Mucosa of descending colon (tissue), 3 donors: ENCODE results near the gene CMKLR1. TPM values are rescaled to one million over a fixed set of nuclear protein-coding genes. Genes with fewer than 3 reads are reported as not detected.

Source experiments
- ATAC-seq: fragments of 200-7000 bp; cut with Tn5 transposase; one replicate; pipeline ENCODE4 v1.9.1; 2020; ENCODE audit warnings: mild to moderate bottlenecking, moderate library complexity
- DNase-seq, 3 donors: peaks; one replicate each; pipeline ENCODE4 v3.0.0-alpha.2; 2020
- H3K36me3 ChIP-seq: fragments of 200-600 bp; one replicate; pipeline ENCODE4 v1.8.0; 2021; ENCODE audit warnings: low read depth, mild to moderate bottlenecking
- H3K4me1 ChIP-seq: fragments of 200-600 bp; one replicate; pipeline ENCODE4 v1.8.0; 2021; ENCODE audit warnings: low read depth, mild to moderate bottlenecking
- H3K4me3 ChIP-seq: fragments of 200-600 bp; one replicate; pipeline ENCODE4 v1.8.0; 2021; ENCODE audit warnings: mild to moderate bottlenecking
- H3K9me3 ChIP-seq: fragments of 200-600 bp; one replicate; pipeline ENCODE4 v1.8.0; 2021; ENCODE audit warnings: mild to moderate bottlenecking
- CTCF ChIP-seq: fragments of 200-600 bp; IDR thresholded peaks from one replicate; pipeline ENCODE4 v1.8.0; 2022; ENCODE audit warnings: antibody characterized with exemption, mild to moderate bottlenecking
- intact Hi-C, 2 donors: fragments of 100-400 bp; cut with DNase I in 1 of 2; cut with micrococcal nuclease in 1 of 2; formaldehyde crosslinking; loops; one replicate each; pipeline versions ENCODE4 v1.11.0 to v1.11.1; 2022; cut with DNase I, micrococcal nuclease
- total RNA-seq, 3 donors: library from RNA; stranded (reverse); fragmentation: NEBNext Ultra II Directional in 2 of 3; extraction: Animal tissue kit (Norgen Biotek cat#: 25700) in 2 of 3; gene quantifications; one replicate each; pipeline versions ENCODE4 v1.2.1 to v1.2.4, GENCODE V29; 2021 to 2023
- donor health status: DM: no; HTN: no; CAD: no; lungs with moderate emphysema.
- donor health status: DM: no; HTN: no; CAD: no.
- donor health status: DM: no; HTN: yes; CAD: no.

CMKLR1 gene
- total RNA-seq, 3 donors from 2014 or later, result 4.4 to 15.7 (median 10.8) TPM

GRCh38 chr12:108361606-108362005 is 22.5 kb upstream of the CMKLR1 start:
- H3K9me3 ChIP-seq, result no peaks in the 10 kb centered on the region
- H3K4me1 ChIP-seq, result no peaks in the 10 kb centered on the region
- no peak overlapping the region for H3K4me3 ChIP-seq
- H3K36me3 ChIP-seq, result no peaks in the 10 kb centered on the region
- ATAC-seq (no peak), DNase-seq (no peak)
- no peak for TF ChIP-seq CTCF
- intact Hi-C loops, result no loop called here

GRCh38 chr12:108360487-108360886 is 21.4 kb upstream of the CMKLR1 start:
- H3K4me1 ChIP-seq, result no peaks in the 10 kb centered on the region
- TF ChIP-seq CTCF, result no peak
- ATAC-seq (no peak), DNase-seq (no peak)
- intact Hi-C loops, result no loop called here
- no peaks in the 10 kb centered on the region for H3K36me3 ChIP-seq
- no peak overlapping the region for H3K4me3 ChIP-seq
- H3K9me3 ChIP-seq, result no peaks in the 10 kb centered on the region

- H3K4me1 ChIP-seq, result no peaks in the 10 kb centered on the region
- no peaks in the 10 kb centered on the region for H3K36me3 ChIP-seq
- no peak for ATAC-seq
- intact Hi-C loops, result no loop called here
- no peak overlapping the region for H3K4me3 ChIP-seq
- no peak for TF ChIP-seq CTCF
- no peaks in the 10 kb centered on the region for H3K9me3 ChIP-seq
- DNase-seq, result no peak
Measured at GRCh38 chr12:108360057-108360456, 20.9 kb upstream of the CMKLR1 start.

GRCh38 chr12:108358580-108358965 is 19.5 kb upstream of the CMKLR1 start:
- H3K9me3 ChIP-seq, result no peaks in the 10 kb centered on the region
- H3K4me3 ChIP-seq, result no peak overlapping the region
- ATAC-seq (no peak), DNase-seq (no peak)
- H3K4me1 ChIP-seq, result no peaks in the 10 kb centered on the region
- no peaks in the 10 kb centered on the region for H3K36me3 ChIP-seq
- intact Hi-C loops, result no loop called here
- no peak for TF ChIP-seq CTCF

GRCh38 chr12:108357834-108358579 is 18.9 kb upstream of the CMKLR1 start:
- no peak for ATAC-seq
- Histone ChIP-seq H3K4me3 (no peak overlapping the region), H3K36me3 (no peaks in the 10 kb centered on the region), H3K4me1 (no peaks in the 10 kb centered on the region), H3K9me3 (no peaks in the 10 kb centered on the region)
- TF ChIP-seq CTCF, result no peak
- intact Hi-C loops, result no loop called here
- no peak for DNase-seq
